Measurements from ENCODE around the gene FAM107B. TPM values are rescaled to one million over a fixed set of nuclear protein-coding genes. Genes with fewer than 3 reads are reported as not detected.

Gene FAM107B
- total RNA-seq, 1 donor from 2014 or later = 286 TPM

- DNase-seq (no peak), ATAC-seq (ENCODE audit: low read depth) (no peak)
- CTCF ChIA-PET = no interaction called here
- intact Hi-C loops (cut with micrococcal nuclease) = no loop called here
- POLR2A ChIA-PET = no interaction called here
- TF ChIP-seq CTCF (IDR thresholded peaks at IDR 0.05) = no peak
- H3K36me3 Mint-ChIP-seq (ENCODE audit: low read depth) = no peaks in the 10 kb centered on the region
- no peaks in the 10 kb centered on the region for H3K9me3 Mint-ChIP-seq
- no peak overlapping the region for H3K27ac Mint-ChIP-seq
- H3K27me3 Mint-ChIP-seq = peaks cover 32% of the 10 kb centered on the region
- H3K4me1 Mint-ChIP-seq = peaks cover under 1% of the 10 kb centered on the region
- H3K4me3 Mint-ChIP-seq = no peak overlapping the region
Measured at GRCh38 chr10:14485986-14486385, 288.7 kb downstream of the FAM107B start.

GRCh38 chr10:14483417-14483816 is 291.3 kb downstream of the FAM107B start:
- intact Hi-C loops (cut with micrococcal nuclease) = no loop called here
- ATAC-seq (ENCODE audit: low read depth) (no peak), DNase-seq (no peak)
- TF ChIP-seq CTCF (IDR thresholded peaks at IDR 0.05) = no peak
- Mint-ChIP-seq H3K4me1 (no peaks in the 10 kb centered on the region), H3K27ac (no peak overlapping the region), H3K36me3 (ENCODE audit: low read depth) (no peaks in the 10 kb centered on the region), H3K4me3 (no peak overlapping the region), H3K9me3 (no peaks in the 10 kb centered on the region), H3K27me3 (peaks cover 31% of the 10 kb centered on the region)
- CTCF ChIA-PET = no interaction called here
- POLR2A ChIA-PET = no interaction called here

- no peak overlapping the region for H3K4me3 Mint-ChIP-seq
- DNase-seq (no peak), ATAC-seq (ENCODE audit: low read depth) (no peak)
- no peak overlapping the region for H3K27ac Mint-ChIP-seq
- no peaks in the 10 kb centered on the region for H3K9me3 Mint-ChIP-seq
- peaks cover 31% of the 10 kb centered on the region for H3K27me3 Mint-ChIP-seq
- CTCF ChIA-PET = no interaction called here
- POLR2A ChIA-PET = no interaction called here
- H3K4me1 Mint-ChIP-seq = no peaks in the 10 kb centered on the region
- no peaks in the 10 kb centered on the region for H3K36me3 Mint-ChIP-seq (ENCODE audit: low read depth)
- intact Hi-C loops (cut with micrococcal nuclease) = no loop called here
- no peak for TF ChIP-seq CTCF (IDR thresholded peaks at IDR 0.05)
Measured at GRCh38 chr10:14481752-14482151, 292.9 kb downstream of the FAM107B start.

GRCh38 chr10:14481014-14481413 is 293.7 kb downstream of the FAM107B start:
- H3K4me1 Mint-ChIP-seq = no peaks in the 10 kb centered on the region

GRCh38 chr10:14478604-14479003 is 296.1 kb downstream of the FAM107B start:
- POLR2A ChIA-PET = no interaction called here
- Mint-ChIP-seq H3K36me3 (ENCODE audit: low read depth) (no peaks in the 10 kb centered on the region), H3K4me3 (no peak overlapping the region), H3K27ac (no peak overlapping the region), H3K9me3 (no peaks in the 10 kb centered on the region), H3K4me1 (no peaks in the 10 kb centered on the region), H3K27me3 (peaks cover 30% of the 10 kb centered on the region)
- intact Hi-C loops (cut with micrococcal nuclease) = no loop called here
- no peak for DNase-seq
- TF ChIP-seq CTCF (IDR thresholded peaks at IDR 0.05) = no peak
- no peak for ATAC-seq (ENCODE audit: low read depth)
- CTCF ChIA-PET = no interaction called here

More at GRCh38 chr10:14481014-14481413, 293.7 kb downstream of the FAM107B start:
- H3K27ac Mint-ChIP-seq = no peak overlapping the region
- no peak for TF ChIP-seq CTCF (IDR thresholded peaks at IDR 0.05)
- ATAC-seq (ENCODE audit: low read depth) = no peak
- intact Hi-C loops (cut with micrococcal nuclease) = no loop called here
- no peaks in the 10 kb centered on the region for H3K36me3 Mint-ChIP-seq (ENCODE audit: low read depth)
- no peak overlapping the region for H3K4me3 Mint-ChIP-seq
- H3K27me3 Mint-ChIP-seq = peaks cover 32% of the 10 kb centered on the region
- CTCF ChIA-PET = no interaction called here
- POLR2A ChIA-PET = no interaction called here
- no peaks in the 10 kb centered on the region for H3K9me3 Mint-ChIP-seq
- no peak for DNase-seq

Data from activated B cell treated with CpG ODN at 0.5 μM for 24 hours (primary cell).